ENCODE measurements around the gene BNIP5. TPM values are rescaled to one million over a fixed set of nuclear protein-coding genes. Genes with fewer than 3 reads are reported as not detected.
"Not testable (repeated sequence)": the region's sequence is repeated elsewhere in the genome, so short reads cannot be mapped to it uniquely, and the experiment has no call there.

Gene BNIP5
- total RNA-seq, 1 donor from 2014 or later: not detected

- no peak for ATAC-seq (ENCODE audit: poor library complexity)
- no peak for DNase-seq
- intact Hi-C loops (cut with DNase I): no loop called here
Measured at GRCh38 chr6:36350082-36350481, 13.4 kb upstream of the BNIP5 start.

DNA sequence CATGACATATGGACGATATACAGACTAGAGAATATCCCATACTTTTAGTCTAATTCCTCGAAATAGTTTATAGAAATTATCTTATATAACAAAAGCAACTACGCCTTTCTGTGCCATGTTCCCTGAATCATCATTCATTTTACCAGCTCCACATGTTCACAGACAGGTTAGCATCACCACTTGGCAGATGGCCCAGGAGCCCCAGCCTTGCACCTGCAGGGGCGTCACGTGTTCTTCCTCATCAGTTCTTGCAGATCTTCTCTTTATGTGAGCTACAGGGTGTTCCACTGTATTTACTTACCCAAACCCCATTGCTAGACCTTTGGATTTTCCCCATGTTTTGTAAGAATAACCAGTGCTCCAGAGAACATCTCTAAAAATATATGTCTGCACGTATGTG lies 12.6 kb upstream of the BNIP5 start:
- DNase-seq: no peak
- intact Hi-C loops (cut with DNase I): no loop called here
- ATAC-seq (ENCODE audit: poor library complexity): no peak

DNA sequence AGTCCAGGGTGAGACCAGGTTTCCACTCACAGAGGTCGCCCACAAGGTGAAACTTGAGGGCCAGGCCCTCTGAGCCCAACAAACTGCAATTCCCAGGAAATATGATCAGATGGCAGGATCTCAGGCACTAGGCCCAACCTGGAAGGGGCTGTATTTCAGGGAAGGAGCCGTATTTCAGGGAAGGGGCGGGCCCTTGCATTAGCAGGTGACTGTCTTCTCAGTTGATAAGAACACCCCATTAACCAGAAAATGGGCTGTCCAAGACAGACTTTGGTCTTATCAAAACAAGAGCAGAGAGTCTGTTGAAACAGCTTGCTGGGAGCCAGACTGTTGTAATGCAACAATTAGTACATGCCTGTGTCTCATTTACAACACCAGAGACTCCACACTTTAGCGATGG lies 10.9 kb upstream of the BNIP5 start:
- ATAC-seq (ENCODE audit: poor library complexity) (no peak), DNase-seq (no peak)
- intact Hi-C loops (cut with DNase I): no loop called here

DNA sequence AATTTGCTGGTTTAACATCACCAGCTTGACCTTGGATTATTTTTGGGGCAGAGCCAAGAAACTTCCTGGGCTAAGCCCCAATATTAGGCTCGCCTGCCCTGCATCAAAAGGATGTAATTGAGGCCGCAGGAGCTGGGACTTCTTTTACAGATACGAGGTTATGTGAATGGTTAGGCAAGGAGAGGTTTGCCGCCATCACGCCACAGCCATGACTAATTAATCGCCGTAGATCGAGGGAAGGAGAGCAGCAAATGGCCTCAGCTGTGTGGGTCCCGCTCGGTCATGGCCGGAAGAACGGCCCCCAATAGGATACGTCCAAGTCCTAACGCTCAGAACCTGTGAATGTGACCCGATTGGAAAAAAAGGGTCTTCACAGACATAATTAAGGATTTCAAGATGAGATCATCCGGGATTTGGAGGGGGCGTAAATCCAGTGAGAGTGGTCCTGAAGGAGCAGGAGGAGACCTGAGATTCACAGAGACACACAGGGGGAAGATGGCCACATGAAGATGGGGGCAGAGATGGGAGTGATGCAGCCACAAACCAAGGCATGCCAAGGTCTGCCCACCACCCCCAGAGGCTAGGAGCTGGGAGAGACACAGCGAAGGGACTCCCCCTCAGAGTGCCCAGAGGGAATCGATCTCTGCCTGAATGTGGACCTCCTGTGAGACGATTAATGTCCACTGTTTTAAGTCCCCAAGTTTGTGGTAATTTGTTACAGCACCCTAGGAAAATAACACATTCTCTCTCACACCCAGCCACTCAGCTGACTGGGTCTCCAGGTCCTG lies 10.0 kb upstream of the BNIP5 start:
- DNase-seq (no peak), ATAC-seq (ENCODE audit: poor library complexity) (no peak)
- intact Hi-C loops (cut with DNase I): no loop called here

DNA sequence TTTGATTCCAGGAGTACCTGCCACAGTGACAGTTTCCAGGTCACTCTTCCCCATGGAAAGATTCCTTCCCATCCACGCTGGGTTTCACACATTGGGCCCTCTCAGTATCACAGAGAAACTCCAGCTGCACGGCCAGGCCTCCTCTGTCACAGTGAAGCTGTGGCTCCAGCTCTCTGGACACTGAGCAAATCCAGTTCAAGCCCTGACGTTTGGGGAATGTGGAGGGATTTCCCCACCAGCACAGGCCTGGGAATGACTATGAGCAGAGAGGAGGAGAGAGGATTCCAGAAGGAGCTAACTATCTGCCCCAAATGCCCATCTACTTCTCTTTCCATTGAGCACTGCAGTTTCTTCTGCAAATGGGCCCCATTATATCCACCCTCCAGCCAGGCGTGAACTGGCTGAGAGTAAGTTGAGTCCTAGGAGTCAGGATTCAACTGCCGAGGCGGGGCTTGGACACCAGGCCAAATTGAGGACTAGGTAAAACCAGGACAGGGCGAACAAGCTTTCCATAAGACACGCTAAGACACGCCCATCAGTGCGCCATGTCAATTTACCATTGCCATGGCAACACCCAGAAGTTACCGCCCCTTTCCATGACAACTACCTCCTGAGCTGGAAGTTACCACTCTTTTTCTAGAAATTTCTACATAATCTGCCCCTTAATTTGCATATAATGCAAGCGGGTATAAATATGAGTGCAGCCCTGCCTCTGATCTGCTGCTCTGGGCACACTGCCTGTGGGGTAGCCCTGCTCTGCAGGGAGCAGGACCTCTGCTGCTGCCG lies 9.2 kb upstream of the BNIP5 start:
- intact Hi-C loops (cut with DNase I): no loop called here
- no peak for ATAC-seq (ENCODE audit: poor library complexity)
- DNase-seq: no peak

- intact Hi-C loops (cut with DNase I): no loop called here
- no peak for DNase-seq
- no peak for ATAC-seq (ENCODE audit: poor library complexity)
Measured at GRCh38 chr6:36343109-36343680, 6.5 kb upstream of the BNIP5 start.

- intact Hi-C loops (cut with DNase I): no loop called here
- peak; percentile 87 for ATAC-seq (ENCODE audit: poor library complexity)
- peak; percentile 90 for DNase-seq
Measured at GRCh38 chr6:36340618-36341454, 4.1 kb upstream of the BNIP5 start.

- intact Hi-C loops (cut with DNase I): no loop called here
- ATAC-seq (ENCODE audit: poor library complexity): no peak
- no peak for DNase-seq
Measured at GRCh38 chr6:36340306-36340617, 3.6 kb upstream of the BNIP5 start.

GRCh38 chr6:36339146-36339545 lies 2.5 kb upstream of the BNIP5 start:
- DNase-seq (no peak), ATAC-seq (ENCODE audit: poor library complexity) (no peak)
- intact Hi-C loops (cut with DNase I): no loop called here

DNA sequence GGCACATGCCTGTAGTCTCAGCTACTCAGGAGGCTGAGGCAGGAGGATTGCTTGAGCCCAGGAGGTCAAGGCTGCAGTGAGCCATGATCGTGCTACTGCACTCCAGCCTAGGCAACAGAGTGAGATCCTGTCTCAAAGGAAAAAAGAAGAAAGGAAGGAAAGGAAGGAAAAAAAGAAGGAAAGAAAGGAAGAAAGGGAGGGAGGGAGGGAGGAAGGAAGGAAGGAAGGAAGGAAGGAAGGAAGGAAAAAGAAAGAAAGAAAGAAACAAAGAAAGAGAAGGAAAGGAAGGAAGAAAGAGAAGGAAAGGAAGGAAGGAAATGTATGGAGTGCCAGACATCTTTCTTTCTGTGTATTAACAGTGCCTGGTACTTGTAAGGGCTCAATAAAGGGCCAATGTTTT lies 1.5 kb upstream of the BNIP5 start:
- ATAC-seq (ENCODE audit: poor library complexity); DNase-seq; intact Hi-C loops (cut with DNase I): not testable (repeated sequence)

- intact Hi-C loops (cut with DNase I): no loop called here
- ATAC-seq (ENCODE audit: poor library complexity) (no peak), DNase-seq (no peak)
Measured at GRCh38 chr6:36337814-36338213, 1.1 kb upstream of the BNIP5 start.

- ATAC-seq (ENCODE audit: poor library complexity): no peak
- intact Hi-C loops (cut with DNase I): no loop called here
- DNase-seq: no peak
Measured at GRCh38 chr6:36336208-36336710, 429 bp downstream of the BNIP5 start.

- DNase-seq (no peak), ATAC-seq (ENCODE audit: poor library complexity) (no peak)
- intact Hi-C loops (cut with DNase I): no loop called here
Measured at GRCh38 chr6:36335465-36336207, 1.1 kb downstream of the BNIP5 start.

- ATAC-seq (ENCODE audit: poor library complexity): peak; percentile 25
- no peak for DNase-seq
Measured at GRCh38 chr6:36334832-36335459, 1.7 kb downstream of the BNIP5 start.

DNA sequence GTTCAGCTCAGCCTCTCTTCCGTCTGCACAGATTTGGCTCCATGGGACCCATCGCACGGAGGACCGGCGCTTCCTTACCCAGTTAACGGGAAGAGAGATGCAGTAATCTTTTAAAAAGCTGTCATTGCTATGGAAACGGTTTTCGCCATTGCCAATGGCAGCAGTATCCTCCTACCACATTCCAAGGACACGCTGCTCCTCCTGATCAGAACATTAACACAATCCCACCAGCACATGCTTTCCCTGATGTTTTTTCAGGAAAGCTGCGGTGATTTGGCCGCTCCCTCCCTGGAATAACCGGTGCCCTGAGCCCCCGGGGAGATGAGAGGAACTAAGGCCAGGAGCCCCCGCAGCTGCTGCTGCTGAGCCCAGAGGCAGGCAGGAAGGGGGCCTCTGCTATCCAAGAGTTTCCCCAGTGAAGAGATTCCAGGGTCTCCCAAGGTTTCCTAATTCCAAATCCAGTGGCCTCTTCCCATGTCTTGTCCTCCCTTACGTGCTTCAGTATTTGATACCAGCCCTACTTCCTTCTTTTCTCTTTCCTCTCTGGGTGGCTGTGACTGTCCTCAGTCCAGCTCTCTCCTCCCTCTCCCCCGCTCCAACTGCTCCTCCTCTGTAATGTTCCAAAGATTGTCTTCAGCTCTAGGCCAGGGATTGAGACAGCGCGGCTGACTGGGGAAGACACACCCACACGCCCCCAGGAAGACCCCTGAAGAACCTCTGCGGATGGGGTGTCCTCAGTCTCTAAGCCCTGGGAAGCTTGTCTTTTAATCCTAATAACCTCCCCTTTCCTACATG lies 2.6 kb downstream of the BNIP5 start:
- ATAC-seq (ENCODE audit: poor library complexity): peak; percentile 46
- intact Hi-C loops (cut with DNase I): no loop called here
- no peak for DNase-seq

More at GRCh38 chr6:36334832-36335459, 1.7 kb downstream of the BNIP5 start:
- intact Hi-C loops (cut with DNase I): no loop called here

DNA sequence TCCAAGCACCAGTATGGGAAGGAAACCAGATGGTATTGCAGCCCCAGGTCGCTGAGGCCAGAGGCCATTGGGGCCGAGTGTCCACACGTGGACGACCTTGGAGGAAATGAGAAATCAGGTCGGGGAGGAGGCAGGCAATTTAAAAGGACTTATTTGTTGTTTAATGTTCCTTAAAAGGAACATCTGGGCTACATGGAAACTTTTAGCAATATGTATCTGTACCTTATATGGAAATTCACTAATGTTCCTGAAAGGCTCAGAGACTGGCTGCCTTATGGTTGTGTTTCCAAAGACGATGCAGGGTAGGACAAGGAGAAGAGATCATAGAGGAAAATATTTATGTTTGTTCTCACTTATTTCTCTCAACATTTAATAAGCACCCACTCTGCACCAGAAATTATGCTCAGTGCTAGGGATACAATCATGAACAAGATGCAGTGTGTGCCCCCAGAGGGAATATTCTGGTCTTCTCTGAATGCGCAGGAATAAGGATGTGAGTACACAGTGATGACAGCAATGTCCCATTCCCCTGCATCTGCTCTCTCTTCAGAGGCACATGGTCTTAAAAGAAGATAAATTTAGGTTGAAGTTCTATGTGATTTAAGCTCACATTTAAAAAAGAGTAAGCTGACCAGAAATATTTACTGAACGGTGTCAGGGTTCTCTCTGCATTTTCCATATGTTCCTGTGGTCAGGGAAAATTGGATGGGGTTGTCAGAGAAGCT lies 3.4 kb downstream of the BNIP5 start:
- DNase-seq (no peak), ATAC-seq (ENCODE audit: poor library complexity) (no peak)
- intact Hi-C loops (cut with DNase I): no loop called here
